ENCODE measurements around the gene GALNT2.

The GALNT2 gene

DNA sequence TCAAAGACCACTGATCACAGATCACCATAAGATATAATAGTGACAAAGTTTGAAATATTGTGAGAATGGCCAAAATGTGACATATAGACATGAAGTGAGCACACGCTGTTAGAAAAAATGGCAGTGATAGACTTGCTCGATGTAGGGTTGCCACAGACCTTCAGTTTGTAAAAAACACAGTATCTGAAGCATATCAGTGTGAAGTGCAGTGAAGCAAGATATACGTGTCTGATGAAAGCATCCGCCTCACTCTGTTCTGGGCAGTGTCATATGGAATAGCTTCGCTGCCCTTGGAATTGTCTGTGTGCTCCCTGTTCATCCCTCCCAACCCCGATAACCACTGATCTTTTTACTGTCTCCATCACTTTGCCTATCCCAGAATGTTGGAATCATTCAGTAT is 50.7 kb downstream of the GALNT2 start:
- no peak for DNase-seq

DNA sequence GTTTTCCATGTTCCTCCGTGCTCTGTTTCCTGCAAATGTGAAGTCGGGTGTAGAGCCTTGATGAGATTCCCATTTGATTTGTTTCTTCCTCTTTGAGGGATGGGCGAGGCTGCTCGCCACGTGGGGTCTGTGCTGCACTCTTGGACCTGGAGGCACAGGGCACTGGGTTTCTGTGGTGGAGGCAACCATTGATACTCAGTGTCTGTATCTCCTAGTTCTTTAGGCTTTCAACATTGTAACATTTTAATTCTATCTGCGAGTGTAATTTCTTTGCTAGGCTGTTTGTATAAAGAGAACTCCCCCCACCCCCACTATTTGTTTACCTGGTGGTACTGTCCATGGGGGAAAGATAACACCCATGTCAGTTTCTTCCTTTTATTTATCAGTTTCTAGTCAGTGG is 52.3 kb downstream of the GALNT2 start:
- DNase-seq = no peak

DNA sequence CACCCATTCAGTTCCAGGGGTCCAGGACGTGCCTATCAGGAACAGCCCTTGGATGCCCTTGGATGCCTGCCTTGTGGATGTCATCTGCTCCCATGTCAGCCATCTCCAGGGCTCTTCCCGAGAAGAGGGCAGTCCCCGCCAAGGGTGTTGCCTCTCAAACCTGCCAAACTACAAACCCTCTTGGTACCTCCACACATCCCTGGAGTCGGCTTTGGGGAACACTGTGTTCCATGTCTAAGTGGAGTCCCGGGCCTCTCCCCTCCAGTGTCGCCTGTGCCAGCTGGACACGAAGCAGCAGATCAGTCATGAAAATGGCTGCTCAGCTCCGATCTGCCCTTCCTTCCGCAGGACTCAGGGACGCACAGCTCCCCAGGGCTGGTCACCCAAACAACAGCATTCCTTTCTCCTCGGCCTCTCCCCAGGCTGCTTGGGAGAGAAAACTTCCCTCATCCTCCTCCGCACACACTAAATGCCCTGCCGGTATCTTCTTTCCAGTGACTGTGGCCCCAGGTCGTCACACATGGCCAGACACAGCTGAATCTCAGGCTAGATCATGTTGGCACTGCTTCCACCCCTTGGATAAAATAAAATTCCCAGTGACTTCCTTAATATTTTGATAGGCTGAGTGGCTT is 53.4 kb downstream of the GALNT2 start:
- DNase-seq = no peak

DNA sequence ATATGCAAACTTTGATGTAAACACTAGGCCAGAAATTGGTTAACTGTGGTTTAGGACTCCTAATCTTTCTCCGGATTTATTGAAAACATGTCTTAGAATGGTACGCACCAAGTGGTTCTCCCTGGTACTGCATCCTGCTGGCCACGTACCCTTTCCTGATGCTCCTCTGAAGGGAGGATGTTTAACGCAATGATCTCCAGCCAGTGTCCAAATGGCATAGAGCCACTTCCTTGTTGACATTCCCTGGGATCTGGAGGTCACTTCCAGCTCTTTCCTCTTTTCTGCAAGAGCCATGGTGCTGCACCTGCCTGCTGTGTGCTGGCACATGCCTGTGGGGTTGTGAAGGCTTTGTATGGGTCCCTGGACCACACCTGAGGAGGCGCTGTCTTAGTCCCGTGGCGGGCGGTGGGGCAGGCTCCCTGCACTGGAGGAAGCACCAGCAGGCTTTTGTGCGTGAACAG is 53.9 kb downstream of the GALNT2 start:
- DNase-seq = no peak

DNA sequence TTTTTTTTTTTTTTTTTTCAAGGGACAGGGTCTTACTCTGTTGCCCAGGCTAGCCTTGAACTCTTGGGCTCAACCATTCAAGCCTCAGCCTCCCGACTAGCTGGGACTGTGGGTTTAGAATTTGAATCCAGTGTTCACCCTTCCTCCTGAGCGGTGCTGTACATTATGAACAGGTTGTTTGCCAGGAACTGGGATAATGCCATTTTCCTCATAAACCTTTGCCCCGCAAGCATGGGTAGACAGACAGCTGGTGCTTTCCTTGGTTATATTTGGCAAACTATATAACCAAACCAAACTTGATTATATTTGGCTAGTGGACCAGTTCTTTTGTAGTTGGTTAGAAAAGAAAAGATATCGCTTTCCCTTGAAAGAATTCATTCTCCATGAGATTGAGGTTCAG is 54.9 kb downstream of the GALNT2 start:
- no peak for DNase-seq

DNA sequence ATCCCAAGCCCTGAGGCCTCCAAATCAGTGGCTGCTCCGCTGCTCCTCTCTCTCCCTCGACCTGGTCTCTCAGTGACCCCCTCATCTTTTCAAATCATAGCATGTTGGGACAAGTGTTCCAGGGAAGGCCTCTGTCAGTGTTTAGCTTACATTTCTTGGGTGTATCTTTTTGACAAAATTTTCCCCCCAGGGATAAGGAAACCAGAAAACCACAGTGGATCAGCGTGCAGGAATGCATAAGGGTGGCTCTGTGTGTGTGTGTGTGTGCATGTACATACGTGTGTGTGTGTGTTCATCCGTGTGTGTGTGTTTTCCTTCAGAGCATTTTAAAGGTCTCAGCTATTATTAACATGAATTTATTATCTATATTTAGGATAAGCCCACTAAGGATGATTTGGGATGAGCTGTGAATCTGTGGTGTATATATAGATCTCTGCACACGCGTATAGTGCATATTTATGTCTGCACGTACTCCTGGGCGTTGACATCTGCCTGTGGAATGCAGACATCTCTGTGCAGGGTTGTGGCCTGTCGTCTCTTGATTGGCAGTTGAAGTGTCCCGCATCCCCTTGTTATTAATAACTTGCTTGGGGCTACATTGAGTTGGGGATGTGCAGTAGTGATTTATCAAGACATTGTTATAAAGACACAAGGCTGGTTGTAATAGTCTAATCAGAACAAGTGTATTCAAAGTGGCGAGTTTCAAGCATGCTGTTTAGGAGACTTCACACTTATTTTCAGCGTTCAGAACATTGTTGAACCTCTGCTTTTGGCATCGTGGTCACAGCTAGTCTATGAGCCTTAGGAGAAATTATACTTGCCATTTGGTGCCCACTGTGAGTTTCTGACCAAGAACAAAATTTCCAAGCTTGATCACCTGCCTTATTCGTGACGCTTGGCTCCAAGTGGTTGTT is 55.6 kb downstream of the GALNT2 start:
- no peak for DNase-seq

DNA sequence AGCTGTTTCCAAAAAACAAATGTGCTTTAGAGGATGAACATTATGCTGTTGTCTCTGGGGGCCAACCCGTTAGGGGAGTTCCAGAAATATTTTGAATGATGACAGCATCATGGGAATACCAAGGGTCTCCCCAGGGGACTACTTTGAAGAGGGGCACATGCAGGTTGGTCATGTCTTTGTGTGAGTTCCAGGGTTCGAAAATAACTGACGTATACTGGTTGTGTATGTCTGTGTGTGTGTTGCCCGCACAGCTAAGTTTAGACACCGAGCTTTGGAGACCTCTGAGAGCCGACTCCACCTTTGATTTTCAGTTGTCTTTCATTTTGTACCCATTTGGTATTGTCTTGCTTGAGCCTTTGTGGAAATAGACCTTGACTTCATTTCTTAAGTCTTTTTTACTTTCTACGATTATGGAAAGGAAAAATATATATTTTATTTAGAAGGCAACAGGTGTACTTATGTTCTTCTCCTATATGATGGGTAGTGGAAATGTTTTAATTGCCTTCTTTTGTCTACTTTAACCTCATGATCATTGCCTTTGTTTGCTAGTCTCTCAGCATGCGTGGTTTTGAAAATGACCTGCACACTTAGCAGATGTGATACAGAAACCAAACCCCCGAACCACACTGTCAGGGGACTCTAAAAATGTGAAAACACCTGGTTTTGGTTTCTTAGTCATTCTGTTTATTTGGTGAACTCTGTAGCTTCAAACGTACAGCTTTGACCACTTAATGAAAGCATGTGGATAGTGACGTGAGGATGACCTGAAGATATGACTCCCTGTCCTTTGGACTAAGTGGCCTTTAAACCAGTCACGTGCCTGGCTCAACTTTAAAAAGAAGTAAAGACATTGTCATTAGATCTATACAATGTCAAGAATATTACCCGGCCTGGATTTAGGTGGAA is 56.5 kb downstream of the GALNT2 start:
- DNase-seq = no peak

DNA sequence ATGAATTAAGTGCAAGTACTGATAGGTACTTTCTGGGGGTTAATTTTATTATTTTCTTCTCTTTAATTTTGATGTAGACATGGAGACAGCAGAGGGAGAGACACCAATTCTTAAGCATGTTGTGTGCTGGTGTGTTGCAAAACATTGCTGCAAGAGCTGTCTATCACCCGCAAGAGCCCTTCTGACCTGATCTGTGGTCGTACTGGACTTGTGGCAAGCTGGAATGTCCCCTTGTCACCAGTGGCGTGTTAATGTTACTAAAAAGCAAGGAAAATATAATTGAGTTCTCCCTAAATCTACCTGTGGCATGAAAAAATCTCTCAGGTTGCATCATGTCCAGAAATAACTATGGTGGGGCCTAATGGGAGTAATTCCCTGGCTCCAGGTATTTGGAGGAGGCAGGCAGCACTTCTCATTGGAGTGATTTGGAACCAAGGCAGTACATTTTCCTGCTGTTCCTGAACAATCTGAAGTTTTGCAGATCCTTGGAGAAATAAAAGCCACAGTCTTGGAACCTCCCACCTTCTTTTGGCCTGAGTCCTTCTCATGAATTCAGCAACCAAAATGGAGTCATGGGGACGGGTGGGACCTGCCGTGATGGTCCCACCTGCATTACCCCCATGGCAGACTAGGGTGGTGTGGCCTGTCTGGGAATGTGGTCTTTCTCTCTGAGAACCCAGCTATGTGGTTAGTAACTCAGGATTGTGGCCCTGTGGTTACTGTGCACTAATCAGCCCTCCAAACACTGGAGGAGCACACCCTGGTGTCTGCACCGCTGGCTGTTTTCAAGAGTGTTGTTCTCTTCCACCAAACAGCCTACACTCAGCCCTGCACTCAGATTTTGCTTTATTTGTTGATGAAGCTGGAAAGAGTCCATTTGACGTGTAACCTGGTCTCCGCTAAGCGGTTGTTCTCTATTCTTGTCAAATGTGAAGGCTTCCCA is 57.4 kb downstream of the GALNT2 start:
- DNase-seq = no peak

DNA sequence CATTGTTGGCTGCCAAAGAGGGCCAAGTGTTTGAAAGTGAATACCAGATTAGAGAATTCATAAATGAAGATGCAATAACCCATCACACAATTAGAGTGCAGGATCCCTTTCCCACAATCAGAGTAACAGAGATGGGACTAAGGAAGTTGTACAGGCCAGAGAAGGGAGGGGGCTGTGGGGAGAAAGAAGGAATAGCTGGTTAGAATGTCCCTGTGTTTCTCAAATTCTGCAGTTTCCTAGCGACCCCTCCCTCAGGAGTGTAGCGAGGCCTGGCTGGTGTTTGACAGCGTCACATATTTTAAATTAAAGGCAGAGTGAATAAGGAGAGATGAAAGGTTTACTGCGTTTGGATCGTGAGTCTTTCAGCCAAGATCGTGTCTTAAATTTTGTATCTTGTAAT is 58.1 kb downstream of the GALNT2 start:
- DNase-seq = no peak

DNA sequence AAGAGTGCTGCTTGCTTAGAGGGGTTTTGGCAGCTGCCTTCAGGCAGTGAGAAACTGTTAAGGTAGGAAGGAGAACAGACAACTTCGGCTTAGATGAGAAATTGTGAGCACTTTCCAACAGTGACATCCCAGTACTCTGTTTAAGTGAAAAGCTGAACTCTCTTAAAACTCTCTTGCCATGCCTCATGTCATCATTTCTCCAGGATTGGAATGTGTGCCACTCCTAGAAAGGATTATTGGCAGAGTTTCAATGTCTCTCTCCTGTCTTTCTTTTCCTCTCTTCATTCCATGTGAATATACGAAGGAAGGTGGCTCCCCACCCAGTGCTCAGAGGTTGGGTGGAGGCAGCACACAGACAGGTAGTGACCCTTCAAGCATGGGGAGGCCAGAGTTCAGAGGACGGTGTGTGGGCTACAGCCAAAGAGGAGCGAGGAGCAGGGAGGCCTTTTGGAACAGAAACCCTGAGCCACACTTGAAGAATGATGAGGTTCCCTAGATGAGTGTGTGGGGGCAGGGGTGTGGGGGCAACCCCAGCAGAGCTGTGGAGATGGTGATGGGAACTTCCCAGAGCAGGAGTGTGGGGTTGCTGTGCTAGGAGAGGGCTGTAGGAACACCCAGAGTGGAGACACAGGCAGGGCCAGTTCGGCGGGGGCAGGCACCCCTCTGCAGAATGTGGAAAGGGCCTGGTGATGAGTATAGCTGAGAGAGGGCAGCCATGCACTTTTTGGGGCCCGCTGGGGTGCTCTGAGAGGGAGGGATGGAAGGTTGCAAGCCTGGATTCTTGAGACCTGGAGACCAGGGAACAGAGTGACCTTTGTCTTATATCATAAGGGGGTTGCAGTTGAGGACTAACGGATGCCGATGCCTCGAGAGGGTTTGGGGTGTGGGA is 58.8 kb downstream of the GALNT2 start:
- DNase-seq = no peak

DNA sequence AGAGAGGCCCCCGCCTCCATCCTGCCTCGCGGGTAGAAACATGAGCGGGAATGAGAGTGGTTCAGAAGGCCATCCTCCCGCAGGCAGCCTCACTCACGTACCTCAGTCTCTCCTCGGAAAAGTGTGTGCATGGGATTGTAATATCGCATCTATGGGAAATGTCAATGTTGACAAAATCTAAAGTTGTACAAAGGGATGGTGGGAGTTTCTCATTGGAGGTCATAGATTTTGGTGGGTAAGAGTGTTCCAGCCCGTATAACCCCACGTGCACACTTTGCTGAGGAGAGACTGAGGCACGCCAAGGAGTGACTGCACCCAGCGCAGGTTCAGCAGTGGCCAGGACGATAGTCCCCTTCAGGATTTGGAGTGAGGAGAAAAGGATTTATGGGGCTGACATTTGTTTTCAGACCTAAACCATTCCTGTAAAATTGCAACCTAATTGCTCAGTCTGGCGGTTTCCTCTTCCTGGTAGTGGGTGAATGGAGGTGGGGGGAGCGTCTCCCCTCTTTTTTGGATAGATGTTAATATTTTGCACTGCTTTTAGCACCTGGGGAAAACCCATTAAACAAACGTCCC is 59.6 kb downstream of the GALNT2 start:
- DNase-seq = no peak

DNA sequence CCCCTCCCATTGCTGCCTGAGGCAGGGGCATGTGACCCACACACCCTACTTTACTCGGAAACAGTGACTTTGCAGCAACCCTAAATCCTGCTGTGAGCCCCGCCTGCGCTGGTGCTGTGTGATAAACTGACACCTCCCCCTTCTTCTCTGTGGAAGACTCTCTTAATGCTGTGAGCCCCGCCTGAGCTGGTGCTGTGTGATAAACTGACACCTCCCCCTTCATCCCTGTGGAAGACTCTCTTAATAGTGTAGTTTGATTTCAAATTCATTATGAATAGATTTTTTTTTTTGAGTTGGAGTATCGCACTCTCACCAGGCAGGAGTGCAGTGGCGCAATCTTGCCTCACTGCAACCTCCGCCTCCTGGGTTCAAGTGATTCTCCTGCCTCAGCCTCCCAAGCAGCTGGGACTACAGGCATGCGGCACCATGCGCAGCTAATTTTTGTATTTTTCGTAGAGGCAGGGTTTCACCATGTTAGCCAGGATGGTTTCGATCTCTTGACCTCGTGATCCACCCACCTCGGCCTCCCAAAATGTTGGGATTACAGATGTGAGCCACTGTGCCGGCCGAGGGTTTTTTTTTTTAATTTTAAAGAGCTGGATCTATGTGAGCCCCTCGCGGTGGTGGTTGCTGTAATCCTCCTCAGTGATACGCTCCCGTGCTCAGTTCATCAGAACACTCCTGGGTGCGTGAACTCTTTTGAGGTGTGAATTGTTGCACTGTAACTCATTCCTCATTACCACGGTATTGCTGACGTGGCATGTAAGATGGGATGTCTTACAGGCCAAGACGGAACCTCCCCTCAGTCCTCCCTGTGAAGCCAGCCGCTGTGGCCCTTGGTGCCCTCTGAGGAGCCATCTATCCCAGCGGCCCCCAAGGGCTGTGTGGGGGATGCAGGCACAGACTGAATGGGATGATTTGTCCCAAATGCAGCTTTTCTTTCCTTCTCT is 60.3 kb downstream of the GALNT2 start:
- no peak for DNase-seq

DNA sequence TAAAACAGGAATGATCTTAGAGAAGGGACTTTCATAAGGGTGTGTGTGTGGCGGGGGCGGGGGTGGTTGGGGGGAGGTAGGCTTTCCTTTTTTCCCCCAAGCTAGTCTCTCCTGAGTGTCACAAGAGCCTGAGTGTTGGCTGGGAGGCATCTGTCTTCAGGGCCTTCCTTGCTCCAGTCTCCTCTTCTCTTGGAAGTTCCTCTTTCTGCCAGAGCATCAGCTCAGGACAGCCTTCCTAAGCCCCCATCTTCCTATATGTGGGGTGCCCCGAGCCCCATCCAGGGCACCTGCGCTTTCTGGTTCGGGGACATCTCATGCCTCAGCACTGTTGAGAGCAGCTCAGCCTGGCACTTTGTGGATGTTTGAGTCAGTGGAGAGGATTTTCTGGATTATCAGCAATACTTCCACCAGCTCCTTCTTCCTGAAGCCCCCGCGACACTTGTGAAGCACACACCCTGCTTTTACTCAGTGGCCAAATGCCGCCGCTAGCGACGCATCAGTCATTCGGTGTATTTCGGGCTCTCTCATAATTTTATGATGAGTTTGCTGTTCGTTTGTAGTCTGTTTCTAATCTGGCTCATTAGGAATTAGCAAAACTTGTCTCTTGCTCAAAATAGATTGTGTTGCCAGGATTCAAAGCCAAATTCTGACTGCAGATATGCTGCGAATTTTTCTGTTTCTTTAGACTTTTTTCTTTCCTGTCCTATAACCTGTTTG is 61.7 kb downstream of the GALNT2 start:
- DNase-seq = no peak

DNA sequence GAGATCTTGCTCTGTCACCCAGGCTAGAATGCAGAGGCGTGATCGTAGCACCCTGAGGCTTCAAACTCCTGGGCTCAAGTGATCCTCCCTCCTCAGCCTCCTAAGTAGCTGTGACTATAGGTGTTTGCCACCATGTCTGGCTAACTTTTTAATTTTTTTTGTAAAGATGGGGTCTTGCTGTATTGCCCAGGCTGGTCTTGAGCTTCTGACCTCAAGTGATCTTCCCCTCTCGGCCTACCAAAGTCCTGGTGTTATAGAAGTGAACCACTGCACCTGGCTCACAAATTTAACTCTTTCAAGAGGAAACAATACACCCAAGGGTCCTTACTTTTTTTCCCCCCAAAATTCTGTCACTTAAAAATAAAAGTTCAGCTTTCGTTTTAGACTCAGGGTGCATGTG is 62.3 kb downstream of the GALNT2 start:
- no peak for DNase-seq

DNA sequence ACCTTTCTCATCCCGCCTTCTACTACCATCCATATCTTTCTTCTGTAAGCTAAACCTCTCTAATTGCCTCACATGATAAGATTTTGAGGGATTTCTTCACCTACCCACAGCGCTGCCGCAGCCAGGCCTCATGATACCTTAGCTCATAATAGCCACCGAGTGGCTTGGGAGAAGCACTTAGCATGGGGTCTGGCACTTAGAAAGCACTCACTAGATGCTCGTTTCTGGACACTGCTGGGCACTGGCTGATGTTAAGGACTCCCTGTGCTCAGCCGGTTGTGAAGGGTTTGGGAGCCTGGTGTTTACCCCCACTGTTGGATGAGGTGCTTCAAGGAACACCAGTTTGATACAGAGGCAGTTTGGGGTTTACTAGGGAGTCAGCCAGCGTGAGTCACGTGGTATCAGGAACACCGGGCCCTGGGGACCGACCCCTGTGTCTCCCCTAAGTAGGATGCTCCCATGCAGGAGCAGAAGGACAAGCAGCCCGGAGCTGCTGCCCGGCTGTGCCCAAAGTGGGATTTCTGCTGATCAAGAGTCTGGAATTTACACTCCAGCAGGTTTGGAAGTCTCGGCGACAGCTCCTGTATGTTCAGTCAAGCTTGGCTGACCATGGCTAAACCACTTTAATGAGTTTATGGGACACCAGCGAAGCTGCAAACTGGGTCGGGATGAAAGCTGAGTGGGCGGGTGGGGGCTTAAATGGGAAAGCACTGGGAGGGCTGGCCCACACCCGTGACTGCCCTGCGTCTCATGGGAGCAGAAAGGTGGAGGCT is 63.3 kb downstream of the GALNT2 start:
- DNase-seq = no peak

DNA sequence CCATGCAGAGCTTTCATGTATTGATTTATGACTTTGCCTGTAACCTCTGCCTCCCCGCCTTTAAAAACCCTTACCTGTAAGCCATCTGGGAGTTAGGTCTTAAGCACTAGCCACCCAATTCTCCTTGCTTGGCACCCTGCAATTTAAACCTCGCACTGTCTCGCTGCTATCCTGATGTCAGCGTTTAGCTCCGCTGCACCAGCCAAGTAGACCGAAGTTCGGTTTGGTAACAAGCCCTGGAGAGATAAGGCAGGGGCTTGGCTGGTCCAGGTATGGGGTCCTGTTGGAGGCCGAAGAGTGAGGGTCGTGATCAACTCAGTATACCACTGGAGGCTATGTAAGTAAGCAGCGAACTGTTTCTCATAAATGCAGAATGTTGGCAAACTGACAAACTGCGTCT is 64.4 kb downstream of the GALNT2 start:
- DNase-seq = no peak

DNA sequence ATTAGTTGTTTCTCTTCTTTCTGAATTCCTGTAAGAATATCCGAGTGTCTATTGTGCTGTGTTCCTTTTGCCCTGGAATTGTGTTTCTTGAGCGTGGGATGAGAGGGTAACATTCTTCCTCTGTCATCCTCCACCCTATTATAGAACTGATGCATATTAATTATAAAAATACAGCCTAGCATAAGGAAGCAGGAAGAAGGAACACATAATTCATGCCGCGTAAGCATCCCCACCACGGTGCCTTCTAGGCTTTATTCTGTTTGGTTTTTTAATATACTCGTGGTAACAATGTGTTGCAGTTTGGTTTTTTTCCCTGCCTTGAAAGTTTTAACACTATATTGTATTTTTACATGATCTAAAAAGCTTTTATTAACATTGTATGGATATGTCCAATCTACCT is 65.7 kb downstream of the GALNT2 start:
- DNase-seq = no peak

DNA sequence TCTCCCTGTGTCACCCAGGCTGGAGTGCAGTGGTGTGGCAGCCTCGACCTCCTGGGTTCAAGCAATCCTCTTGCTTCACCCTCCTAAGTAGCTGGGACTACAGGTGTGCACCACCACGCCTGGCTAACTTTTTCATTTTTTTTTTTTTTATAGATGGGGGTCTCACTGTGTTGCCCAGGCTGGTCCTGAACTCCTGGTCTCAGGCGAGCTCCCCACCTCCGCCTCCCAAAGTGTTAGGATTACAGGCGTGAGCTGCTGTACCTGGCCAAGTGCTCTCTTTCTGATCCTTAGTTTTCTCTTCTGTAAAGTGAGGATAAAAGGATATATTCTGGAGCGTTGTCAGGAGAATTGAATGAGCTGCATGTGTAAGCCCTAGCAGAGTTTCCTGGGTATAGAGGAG is 68.7 kb downstream of the GALNT2 start:
- no peak for DNase-seq

Measured in GOT3 (cell line).